NCI-H1105 (cell line): Measurements from ENCODE around the gene OGFR.

Source experiments
- DNase-seq: peaks from one replicate; lab custom pipeline; 2025; lab: John Stamatoyannopoulos, UW

OGFR gene

GRCh38 chr20:62861726-62862336 lies 57.2 kb downstream of the OGFR start, which contains the start of gene TCFL5:
TCFL5 (minus strand) TSS chr20:62861822; CDS start chr20:62861670, 152 bp downstream.
- peak; percentile 83 for DNase-seq
